Psoas muscle (tissue), 8 donors: ENCODE results near the gene PARK7. TPM values are rescaled to one million over a fixed set of nuclear protein-coding genes. Genes with fewer than 3 reads are reported as not detected.
A peak's percentile ranks its signal among the peaks of the same experiment; 100 is the strongest.

Experiments used
- ATAC-seq, 4 donors: fragments of 200-7000 bp; cut with Tn5 transposase; one replicate each; pipeline ENCODE4 v1.9.1; 2020; ENCODE audit warnings: moderate library complexity in 3 of 4, mild to moderate bottlenecking in 2 of 4
- DNase-seq, 2 donors: peaks; one replicate each; pipeline ENCODE4 v3.0.0-alpha.2; 2020
- H3K27ac ChIP-seq: fragments of 200-600 bp; one replicate; pipeline ENCODE4 v1.8.0; 2022
- H3K27me3 ChIP-seq, 3 donors: fragments of 200-600 bp in 1 of 3; one replicate each; pipeline versions ENCODE4 v1.6.1 to v1.8.0; 2013 to 2022; ENCODE audit warnings: low read length in 2 of 3, mild to moderate bottlenecking in 2 of 3, moderate library complexity in 1 of 3; ENCODE audit not compliant: insufficient read depth in 3 of 3
- H3K36me3 ChIP-seq, 2 donors: fragments of 200-600 bp in 1 of 2; one replicate each; pipeline versions ENCODE4 v1.6.1 to v1.8.0; 2013 to 2022; ENCODE audit warnings: low read depth in 1 of 2, mild to moderate bottlenecking in 1 of 2, moderate library complexity in 1 of 2; ENCODE audit not compliant: insufficient read depth in 1 of 2
- H3K4me1 ChIP-seq: fragments of 200-600 bp; one replicate; pipeline ENCODE4 v1.8.0; 2022
- H3K4me3 ChIP-seq: fragments of 200-600 bp; one replicate; pipeline ENCODE4 v1.8.0; 2022; ENCODE audit warnings: mild to moderate bottlenecking
- H3K9me3 ChIP-seq: fragments of 200-600 bp; one replicate; pipeline ENCODE4 v1.8.0; 2022
- WGBS, 3 donors: extraction: QIAGEN DNeasy Blood & Tissue Kit; methylation state at CpG; one replicate each; pipeline versions ENCODE4 v1.1.6 to v1.1.7; 2013; 5-methylcytosine and 5-hydroxymethylcytosine counted together
- intact Hi-C, 2 donors: fragments of 100-400 bp; cut with DNase I; formaldehyde crosslinking; loops; one replicate each; pipeline versions ENCODE4 v1.11.0 to v1.14.2; 2022
- polyA plus RNA-seq, 3 donors: library from polyadenylated mRNA; stranded (reverse); fragments of 200-250 nt; gene quantifications; one replicate each; pipeline ENCODE4 v1.2.3, GENCODE V29; 2013
- total RNA-seq, 4 donors: library from RNA; stranded (reverse); fragmentation: NEBNext Ultra II Directional in 2 of 4; extraction: Animal tissue kit (Norgen Biotek cat#: 25700) in 2 of 4; gene quantifications; one replicate each; pipeline versions ENCODE4 v1.2.1 to v1.2.4, GENCODE V29; 2021 to 2023
- TF ChIP-seq, protein P1 (sequence below): fragments of 200-600 bp; IDR thresholded peaks from one replicate; pipeline ENCODE4 v1.8.0; 2022; ENCODE audit warnings: antibody characterized with exemption
- donor health status: healthy with polysubstance abuse.
- donor health status: DM: no; HTN: no; CAD: no; lungs with moderate emphysema.
- donor health status: Bipolar disorder and iron deficiency.
- donor health status: healthy.
- donor health status: DM: yes; HTN: yes; CAD: no.
- donor health status: DM: no; HTN: no; CAD: no.
- donor health status: DM: no; HTN: no; CAD: no.
- donor health status: DM: yes; HTN: yes; CAD: no.

The PARK7 gene
- total and polyA plus RNA-seq, 7 donors: 389 to 467 (median 430) TPM

DNA sequence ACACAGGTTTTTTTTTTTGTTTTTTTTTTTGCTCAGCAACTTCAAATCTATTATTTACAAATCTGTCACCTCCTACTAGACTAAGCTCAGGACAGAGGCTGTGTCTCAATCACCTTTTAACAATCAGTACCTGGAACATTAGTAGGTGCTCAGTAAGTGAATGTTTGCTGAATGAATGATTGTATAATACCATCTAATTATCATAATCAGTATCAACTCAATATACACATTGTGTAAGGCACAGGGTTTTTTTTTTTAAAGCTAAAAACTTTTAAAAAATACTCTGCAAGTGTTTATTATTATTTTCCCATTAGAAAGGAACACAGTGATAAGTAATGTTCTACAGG lies 55.4 kb downstream of the PARK7 start:
- H3K27ac ChIP-seq: peak overlapping the region; percentile 62
- peaks cover 2 to 23% of the 10 kb centered on the region in 2 donors for H3K36me3 ChIP-seq
- no peaks in the 10 kb centered on the region for H3K27me3 ChIP-seq
- DNase-seq: no peak
- H3K4me1 ChIP-seq: peaks cover 76% of the 10 kb centered on the region
- H3K4me3 ChIP-seq: no peak overlapping the region
- intact Hi-C loops: loop anchor here (5.0 kb wide), 3 partner anchors 40 to 330 kb away; no protein-coding TSS in a partner anchor
- TF ChIP-seq, protein P1, sequence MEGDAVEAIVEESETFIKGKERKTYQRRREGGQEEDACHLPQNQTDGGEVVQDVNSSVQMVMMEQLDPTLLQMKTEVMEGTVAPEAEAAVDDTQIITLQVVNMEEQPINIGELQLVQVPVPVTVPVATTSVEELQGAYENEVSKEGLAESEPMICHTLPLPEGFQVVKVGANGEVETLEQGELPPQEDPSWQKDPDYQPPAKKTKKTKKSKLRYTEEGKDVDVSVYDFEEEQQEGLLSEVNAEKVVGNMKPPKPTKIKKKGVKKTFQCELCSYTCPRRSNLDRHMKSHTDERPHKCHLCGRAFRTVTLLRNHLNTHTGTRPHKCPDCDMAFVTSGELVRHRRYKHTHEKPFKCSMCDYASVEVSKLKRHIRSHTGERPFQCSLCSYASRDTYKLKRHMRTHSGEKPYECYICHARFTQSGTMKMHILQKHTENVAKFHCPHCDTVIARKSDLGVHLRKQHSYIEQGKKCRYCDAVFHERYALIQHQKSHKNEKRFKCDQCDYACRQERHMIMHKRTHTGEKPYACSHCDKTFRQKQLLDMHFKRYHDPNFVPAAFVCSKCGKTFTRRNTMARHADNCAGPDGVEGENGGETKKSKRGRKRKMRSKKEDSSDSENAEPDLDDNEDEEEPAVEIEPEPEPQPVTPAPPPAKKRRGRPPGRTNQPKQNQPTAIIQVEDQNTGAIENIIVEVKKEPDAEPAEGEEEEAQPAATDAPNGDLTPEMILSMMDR: no peak
- ATAC-seq: no peak
- no peaks in the 10 kb centered on the region for H3K9me3 ChIP-seq

DNA sequence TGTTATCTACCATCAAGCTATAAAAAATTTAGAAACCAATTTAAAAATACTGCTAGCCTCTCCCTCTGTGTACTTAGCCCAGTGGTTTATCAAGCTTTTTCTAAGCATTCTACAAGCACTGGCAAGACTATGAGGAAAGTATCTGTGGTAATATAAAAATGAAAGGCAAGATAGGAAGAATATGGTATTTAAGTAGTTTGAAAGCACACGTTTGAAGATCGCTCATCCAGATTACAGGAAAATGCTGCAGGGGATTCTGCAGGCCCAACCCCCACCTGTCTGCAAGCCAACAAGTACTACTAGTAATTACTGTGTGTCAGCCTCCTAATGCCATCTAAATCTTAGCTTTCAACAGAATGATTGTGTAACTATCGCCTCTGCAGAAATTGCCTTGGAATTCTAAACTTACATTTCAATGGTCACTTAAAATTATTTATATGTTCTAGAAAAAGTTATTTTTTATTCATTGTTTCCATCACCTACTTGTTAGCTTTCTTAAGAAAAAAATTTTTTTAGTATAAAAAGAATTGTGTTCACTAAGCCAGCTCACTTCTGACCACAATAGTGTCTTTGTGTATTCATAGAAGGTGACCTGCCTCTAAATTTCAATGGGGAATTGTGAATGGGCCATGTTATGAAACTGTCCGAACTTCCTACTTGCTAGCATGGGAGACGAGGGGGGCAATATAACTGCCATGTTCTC lies 56.1 kb downstream of the PARK7 start:
- peaks cover 76% of the 10 kb centered on the region for H3K4me1 ChIP-seq
- 16 to 32% (median 26%) methylated on average over 5 of the region's 5 CpGs for WGBS, 3 donors
- H3K27me3 ChIP-seq: no peaks in the 10 kb centered on the region
- H3K36me3 ChIP-seq: peaks cover 2 to 22% of the 10 kb centered on the region in 2 donors
- H3K4me3 ChIP-seq: no peak overlapping the region
- peak; percentile 39 to 82 (median 70) for ATAC-seq
- peak overlapping the region; percentile 62 for H3K27ac ChIP-seq
- no peaks in the 10 kb centered on the region for H3K9me3 ChIP-seq
- TF ChIP-seq, protein P1: no peak
- intact Hi-C loops: loop anchor here (5.0 kb wide), 3 partner anchors 40 to 330 kb away; no protein-coding TSS in a partner anchor
- peak in 1 of 2 donors; percentile 37 for DNase-seq

DNA sequence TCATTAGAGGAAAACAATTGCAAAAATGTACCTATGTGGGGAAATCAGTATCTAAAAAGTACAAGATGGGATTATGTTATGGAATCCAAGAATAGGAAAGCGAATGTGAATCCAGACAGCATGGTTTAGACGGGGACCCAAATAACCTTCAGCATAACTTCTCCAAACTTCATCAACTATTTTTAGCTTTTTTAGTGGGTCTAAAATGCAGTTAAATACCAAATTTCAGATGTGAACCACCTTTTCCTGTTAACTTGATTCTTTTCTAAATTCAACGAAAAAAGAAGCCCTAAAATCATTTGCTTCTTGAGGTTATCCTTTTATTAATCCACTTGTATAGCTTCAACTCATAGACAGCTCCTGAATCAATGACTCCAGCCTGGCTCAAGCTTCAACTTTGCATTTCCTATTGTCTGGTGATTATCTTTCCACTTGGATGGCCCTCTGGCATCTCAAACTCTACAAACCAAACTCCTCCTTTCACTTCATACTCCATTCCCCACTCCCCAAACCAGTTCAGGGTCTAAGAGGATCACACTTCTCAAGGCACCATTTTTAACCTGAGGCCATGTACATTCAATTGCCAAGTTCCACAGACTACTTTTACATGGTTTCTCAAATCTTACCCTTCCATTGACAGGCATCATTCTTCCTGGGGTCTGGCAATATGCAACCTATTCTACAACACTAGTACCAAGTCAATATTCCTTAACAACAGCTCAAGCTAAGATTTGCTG lies 57.1 kb downstream of the PARK7 start:
- intact Hi-C loops: loop anchor here (5.0 kb wide), 3 partner anchors 41 to 329 kb away; no protein-coding TSS in a partner anchor
- WGBS, 3 donors: 70 to 91% (median 75%) methylated on average over 3 of the region's 3 CpGs
- Histone ChIP-seq H3K9me3 (no peaks in the 10 kb centered on the region), H3K36me3 (peaks cover 2 to 12% of the 10 kb centered on the region in 2 donors), H3K27ac (no peak overlapping the region), H3K27me3 (no peaks in the 10 kb centered on the region), H3K4me1 (peaks cover 78% of the 10 kb centered on the region), H3K4me3 (no peak overlapping the region)
- DNase-seq: no peak
- TF ChIP-seq, protein P1: no peak
- ATAC-seq: no peak

DNA sequence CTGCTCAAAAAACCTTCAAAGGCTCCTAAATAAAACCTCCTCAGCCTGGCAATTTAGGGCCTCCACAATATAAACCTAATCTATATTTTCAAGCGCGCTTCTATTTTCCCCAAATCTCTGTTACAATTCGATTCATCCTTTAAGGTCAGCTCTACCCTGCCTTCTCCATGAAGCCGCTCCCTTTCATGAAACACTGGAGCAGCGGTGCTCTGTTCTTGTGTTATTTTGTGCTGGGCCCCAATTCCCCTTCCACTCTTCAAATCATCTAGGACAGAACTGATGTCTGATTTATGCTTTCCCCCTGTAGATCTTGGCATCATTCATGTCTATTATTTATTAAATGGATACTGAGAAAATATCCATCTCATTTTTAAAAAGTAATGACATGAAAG lies 57.7 kb downstream of the PARK7 start:
- TF ChIP-seq, protein P1: no peak
- Histone ChIP-seq H3K4me3 (no peak overlapping the region), H3K27ac (peak overlapping the region; percentile 32), H3K27me3 (no peaks in the 10 kb centered on the region), H3K4me1 (peaks cover 84% of the 10 kb centered on the region), H3K9me3 (no peaks in the 10 kb centered on the region), H3K36me3 (peaks cover 2 to 6% of the 10 kb centered on the region in 2 donors)
- ATAC-seq (no peak), DNase-seq (no peak)
- 96 to 98% (median 97%) methylated on average over 5 of the region's 5 CpGs for WGBS, 3 donors
- intact Hi-C loops: loop anchor here (5.0 kb wide), 3 partner anchors 42 to 328 kb away; no protein-coding TSS in a partner anchor
